GM21423 (cell line): ENCODE measurements around the gene MORN4.

Experiments used
- ATAC-seq: cut with Tn5 transposase; IDR thresholded peaks from one replicate; pipeline ENCODE4 v1.9.1; 2021; ENCODE audit warnings: mild to moderate bottlenecking, moderate library complexity; ENCODE audit not compliant: unreplicated experiment

The MORN4 gene

GRCh38 chr10:97575127-97575668 is 58.1 kb downstream of the MORN4 start:
- ATAC-seq = no peak

DNA sequence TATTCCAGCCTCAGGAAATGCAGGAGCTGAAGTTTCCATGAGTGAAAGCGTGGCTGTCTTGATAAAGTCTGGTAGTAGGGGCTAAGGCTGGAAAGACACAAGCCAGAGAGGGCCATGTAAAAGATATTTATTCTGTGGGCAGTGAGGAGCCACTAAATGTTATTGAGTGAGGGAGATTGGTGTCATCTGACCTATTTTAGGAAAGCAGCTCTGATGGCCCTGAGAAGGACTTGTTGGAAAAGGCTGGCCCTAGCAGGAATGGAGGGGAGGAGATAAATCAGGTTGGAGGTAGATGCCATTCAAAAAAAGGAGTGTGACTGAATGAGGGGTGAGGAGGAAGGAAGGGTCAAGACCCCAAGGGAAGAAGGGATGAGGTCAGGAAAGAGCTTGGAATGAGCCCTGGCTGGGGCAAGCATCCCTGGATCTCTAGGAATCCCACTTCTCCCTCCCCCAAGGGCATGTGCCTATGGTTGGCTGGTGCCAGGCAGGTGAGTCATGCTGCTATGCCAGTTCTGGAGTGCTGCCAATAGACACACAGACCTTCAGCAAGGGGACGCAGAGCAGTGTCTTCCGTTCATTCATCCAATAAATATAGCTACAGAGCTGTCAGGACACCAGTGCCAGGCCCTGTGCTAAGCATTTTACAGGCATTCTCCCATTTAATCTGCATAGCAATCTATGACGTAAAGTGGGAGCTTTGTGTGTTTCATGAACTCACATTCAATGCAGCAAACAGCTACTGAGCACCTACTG is 58.8 kb downstream of the MORN4 start:
- ATAC-seq = no peak

DNA sequence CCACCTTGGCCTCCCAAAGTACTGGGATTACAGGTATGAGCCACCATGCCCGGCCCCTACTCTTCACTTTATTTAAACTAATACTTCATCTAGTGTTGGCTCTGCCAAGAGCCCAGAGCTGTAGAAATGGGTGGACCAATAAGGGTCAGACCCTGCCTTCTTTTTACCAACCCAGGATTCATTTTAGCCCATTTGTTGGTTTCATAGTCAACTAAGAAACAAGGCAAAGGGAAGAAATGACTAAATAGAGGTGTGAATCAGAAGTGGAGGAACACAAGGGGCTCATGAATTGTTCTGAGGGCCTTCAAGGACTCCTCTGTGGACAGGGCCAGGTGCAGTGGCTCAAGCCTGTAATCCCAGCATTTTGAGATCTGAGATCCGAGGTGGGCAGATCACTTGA is 59.6 kb downstream of the MORN4 start:
- no peak for ATAC-seq

DNA sequence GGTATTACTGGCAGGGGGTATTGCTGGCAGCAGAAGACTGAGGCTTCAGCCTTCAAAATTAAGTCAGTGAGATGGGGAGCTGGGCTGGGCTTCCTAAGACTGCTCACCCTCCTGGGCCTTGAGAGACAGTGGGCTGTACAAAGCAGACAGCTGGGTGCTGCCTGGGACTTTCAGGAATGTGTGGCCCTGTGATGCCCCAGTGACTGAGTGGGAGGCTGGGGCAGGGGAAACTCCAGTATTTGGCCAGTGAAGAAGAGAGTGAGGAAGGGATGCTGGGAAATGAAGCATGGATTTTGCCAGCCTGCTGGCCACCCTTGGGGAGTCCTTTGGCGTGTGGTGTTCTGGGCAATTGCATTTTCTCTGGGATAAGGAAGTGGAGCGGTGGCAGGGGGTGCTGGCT is 60.3 kb downstream of the MORN4 start:
- no peak for ATAC-seq

DNA sequence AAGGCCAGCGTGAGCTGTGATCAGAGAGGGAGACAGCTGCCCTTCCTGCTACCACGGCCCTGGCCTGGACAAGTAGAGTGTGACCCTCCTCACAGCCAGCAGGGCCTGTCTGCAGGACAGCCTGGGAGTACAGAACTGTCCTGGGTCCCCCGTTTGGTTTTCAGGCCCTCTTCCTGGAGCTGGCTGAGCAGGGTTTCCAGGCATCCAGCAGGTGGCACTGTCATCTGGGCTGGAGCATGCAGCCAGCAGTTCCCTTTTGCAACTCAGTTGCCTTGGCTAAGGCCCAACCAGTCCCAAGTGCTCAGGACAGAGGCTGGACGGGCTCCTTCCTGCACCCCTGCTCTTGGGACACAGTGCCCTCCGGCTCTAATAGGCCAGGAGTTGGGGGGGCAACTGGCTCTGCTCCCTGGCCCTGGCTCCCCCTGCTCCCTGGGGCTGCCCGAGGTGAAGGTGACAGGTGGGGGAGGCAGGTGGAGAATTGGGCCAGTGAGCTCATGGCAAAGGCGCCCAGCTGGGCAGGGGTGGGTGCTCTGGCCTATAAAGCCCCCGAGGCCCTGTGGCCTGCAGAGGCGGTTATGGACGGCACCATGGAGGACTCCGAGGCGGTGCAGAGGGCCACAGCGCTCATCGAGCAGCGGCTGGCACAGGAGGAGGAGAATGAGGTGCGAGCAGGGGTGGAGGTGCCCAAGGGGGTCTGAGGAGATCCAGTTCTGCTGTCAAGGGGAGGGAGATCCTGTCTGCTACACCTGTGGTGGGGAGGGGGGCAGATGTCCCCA is 60.9 kb downstream of the MORN4 start, which contains the start of gene ANKRD2:
Gene ANKRD2, plus strand, starts transcription at position 566 of the 776 bp plus-strand sequence. Its CDS starts 10 bp downstream, at position 576.
- no peak for ATAC-seq

DNA sequence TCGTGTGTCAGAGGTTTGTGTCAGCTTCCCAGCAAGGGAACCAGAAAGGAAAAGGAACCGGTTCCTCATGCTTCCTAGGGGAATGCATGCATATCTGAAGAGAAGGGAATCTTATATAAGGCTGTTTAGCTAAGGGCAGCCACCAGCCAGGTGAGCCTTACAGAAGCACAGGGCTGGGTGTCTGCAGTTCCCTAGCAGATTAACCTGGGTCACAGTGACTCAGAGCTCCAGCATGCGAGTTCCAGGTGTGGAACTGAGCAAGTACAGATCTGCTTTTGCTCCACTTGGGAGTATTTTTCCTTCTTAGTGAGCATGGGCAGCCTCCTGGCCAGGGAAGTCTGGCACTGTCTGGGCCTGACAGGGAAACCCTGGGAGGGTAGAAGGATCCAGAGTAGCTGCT is 61.7 kb downstream of the MORN4 start:
- no peak for ATAC-seq

DNA sequence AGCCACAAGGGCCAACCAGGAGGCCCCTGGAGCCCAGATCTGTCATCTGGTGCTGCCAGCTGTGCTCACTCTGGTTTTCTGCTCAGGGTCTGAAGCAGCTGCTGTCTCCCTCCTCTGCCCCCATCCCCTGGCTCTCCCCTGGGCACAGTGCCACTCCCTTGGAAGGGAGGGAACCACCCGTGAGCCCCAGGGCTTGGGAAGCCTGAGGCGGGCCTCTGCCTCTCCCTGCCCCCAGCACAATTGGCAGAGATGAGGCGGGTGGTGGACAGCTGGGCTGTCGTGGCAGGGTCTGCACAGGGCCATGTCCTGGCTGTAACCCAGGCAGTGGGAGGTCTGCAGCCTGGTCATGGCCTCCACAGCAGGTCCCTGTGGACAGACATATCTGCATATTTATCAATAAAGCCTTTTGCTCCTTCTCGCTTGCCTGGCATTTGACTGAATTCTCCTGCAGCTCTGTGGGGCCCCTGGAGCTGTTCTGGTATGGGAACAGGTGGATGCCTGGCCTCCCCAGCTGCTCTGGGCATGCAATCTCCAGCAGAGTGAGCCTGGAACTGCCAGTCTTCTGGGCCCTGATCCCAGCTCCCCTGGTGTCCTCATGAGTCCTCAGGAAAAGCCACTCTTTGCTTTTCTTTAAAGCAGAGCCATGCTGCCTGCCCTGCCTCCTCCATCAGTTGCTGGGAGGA is 62.4 kb downstream of the MORN4 start:
- ATAC-seq = no peak

DNA sequence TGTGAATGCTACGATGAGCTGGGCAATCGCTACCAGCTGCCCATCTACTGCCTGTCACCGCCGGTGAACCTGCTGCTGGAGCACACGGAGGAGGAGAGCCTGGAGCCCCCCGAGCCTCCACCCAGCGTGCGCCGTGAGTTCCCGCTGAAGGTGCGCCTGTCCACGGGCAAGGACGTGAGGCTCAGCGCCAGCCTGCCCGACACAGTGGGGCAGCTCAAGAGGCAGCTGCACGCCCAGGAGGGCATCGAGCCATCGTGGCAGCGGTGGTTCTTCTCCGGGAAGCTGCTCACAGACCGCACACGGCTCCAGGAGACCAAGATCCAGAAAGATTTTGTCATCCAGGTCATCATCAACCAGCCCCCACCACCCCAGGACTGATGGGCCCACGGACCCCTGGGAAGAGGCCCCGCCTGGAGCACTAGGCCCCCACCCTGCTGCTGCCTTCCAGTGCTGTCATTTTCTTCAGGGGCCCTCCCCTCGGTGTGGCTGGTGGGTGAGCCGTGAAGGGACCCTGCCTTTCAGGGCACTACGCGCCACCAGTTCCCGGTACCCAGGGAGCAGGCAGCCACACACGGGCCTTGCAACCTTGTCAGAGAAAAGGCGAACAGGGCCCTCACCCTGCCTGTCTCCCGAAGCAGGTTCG is 63.0 kb downstream of the MORN4 start:
- ATAC-seq = no peak

DNA sequence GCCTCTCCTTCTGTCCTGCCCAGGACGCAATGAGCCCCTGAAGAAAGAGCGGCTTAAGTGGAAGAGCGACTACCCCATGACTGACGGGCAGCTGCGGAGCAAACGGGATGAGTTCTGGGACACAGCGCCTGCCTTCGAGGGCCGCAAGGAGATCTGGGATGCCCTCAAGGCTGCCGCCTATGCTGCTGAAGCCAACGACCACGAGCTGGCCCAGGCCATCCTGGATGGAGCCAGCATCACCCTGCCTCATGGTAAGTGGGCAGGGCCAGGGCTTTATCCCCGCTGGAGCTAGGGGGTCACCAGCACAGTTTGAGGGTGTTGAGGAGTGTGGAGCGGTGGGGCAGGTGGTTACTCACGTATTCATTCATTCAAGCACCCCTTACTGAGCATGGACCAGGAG is 65.4 kb downstream of the MORN4 start:
- ATAC-seq = no peak

- ATAC-seq = no peak
Observed at GRCh38 chr10:97566336-97566996, 66.8 kb downstream of the MORN4 start.

GRCh38 chr10:97564776-97565175 is 68.5 kb downstream of the MORN4 start:
- no peak for ATAC-seq
